Measurements from ENCODE around the gene PON1.

DNA sequence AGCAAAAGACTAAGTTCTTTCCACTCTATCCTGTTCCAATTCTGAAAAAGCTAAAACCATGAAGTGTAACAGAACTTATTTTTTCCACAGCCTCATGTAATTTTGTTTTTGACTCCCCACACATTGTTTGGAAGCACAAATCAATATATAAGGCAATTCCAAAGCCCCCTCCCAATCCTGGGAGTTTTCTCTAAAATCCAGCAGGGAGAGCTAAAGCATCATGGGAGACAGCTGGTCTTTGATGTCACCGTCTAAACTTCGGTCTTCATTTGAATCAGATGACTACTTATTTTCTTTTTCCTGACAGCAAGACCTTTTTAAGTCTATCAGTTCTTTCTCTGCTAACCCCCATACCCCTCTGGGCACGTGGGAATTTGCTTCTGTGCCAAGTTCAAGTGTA lies 33.3 kb upstream of the PON1 start:
- TF ChIP-seq, protein P1, sequence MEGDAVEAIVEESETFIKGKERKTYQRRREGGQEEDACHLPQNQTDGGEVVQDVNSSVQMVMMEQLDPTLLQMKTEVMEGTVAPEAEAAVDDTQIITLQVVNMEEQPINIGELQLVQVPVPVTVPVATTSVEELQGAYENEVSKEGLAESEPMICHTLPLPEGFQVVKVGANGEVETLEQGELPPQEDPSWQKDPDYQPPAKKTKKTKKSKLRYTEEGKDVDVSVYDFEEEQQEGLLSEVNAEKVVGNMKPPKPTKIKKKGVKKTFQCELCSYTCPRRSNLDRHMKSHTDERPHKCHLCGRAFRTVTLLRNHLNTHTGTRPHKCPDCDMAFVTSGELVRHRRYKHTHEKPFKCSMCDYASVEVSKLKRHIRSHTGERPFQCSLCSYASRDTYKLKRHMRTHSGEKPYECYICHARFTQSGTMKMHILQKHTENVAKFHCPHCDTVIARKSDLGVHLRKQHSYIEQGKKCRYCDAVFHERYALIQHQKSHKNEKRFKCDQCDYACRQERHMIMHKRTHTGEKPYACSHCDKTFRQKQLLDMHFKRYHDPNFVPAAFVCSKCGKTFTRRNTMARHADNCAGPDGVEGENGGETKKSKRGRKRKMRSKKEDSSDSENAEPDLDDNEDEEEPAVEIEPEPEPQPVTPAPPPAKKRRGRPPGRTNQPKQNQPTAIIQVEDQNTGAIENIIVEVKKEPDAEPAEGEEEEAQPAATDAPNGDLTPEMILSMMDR (optimal IDR thresholded peaks at IDR 0.05 in 1 of 3, IDR thresholded peaks at IDR 0.05 in 1 of 3, conservative IDR thresholded peaks at IDR 0.05 in 1 of 3; ENCODE audit: extremely low read depth in 1 of 3, insufficient read depth in 2 of 3, low read length in 3 of 3) = no peak
- TF ChIP-seq EZH2 (IDR thresholded peaks at IDR 0.05; ENCODE audit: low read length) = no peak

Data from keratinocyte (primary cell).